ENCODE measurements around the gene CDA.

- TF ChIP-seq CTCF (IDR thresholded peaks at IDR 0.05) (no peak), POLR2A (IDR thresholded peaks at IDR 0.05) (no peak)
Measured at GRCh38 chr1:20587661-20588053, 1.2 kb upstream of the CDA start.
